Thoracic aorta (tissue), 2 donors: Measurements from ENCODE around the gene MALAT1. TPM values are rescaled to one million over a fixed set of nuclear protein-coding genes. Genes with fewer than 3 reads are reported as not detected.

Source experiments
- ATAC-seq: fragments of 150-250 bp; one replicate; pipeline ENCODE4 v1.8.0; 2017; ENCODE audit warnings: low read depth; ENCODE audit not compliant: insufficient number of reproducible peaks, low FRiP score
- DNase-seq: peaks from one replicate; pipeline ENCODE4 v3.0.0-alpha.2; 2020; ENCODE audit warnings: low spot score
- H3K27ac ChIP-seq, 2 donors: fragments of 200-600 bp; sonication (generic); 1 replicate in 1 of 2; 2 replicates in 1 of 2; pipeline ENCODE4 v1.5.1; 2016; ENCODE audit warnings: mild to moderate bottlenecking in 2 of 2, moderate library complexity in 2 of 2
- H3K27me3 ChIP-seq: fragments of 200-600 bp; sonication (generic); replicated peaks from 2 replicates; pipeline ENCODE4 v1.6.0; 2016; ENCODE audit warnings: mild to moderate bottlenecking; ENCODE audit not compliant: insufficient read depth
- H3K36me3 ChIP-seq: fragments of 200-600 bp; sonication (generic); one replicate; pipeline ENCODE4 v1.5.1; 2016
- H3K4me1 ChIP-seq, 2 donors: fragments of 200-600 bp; sonication (generic); 1 replicate in 1 of 2; 2 replicates in 1 of 2; pipeline versions ENCODE4 v1.5.1 to v1.6.0; 2016; ENCODE audit warnings: low read depth in 2 of 2, mild to moderate bottlenecking in 1 of 2; ENCODE audit not compliant: control insufficient read depth in 1 of 2
- H3K4me3 ChIP-seq: fragments of 200-600 bp; sonication (generic); 2 replicates; pipeline ENCODE4 v1.5.1; 2016; ENCODE audit warnings: mild to moderate bottlenecking
- H3K9me3 ChIP-seq: fragments of 200-600 bp; sonication (generic); 2 replicates; pipeline ENCODE4 v1.5.1; 2016
- CTCF ChIP-seq: fragments of 200-600 bp; sonication (generic); IDR thresholded peaks from one replicate; pipeline ENCODE4 v1.5.1; 2019; ENCODE audit warnings: antibody characterized with exemption
- total RNA-seq, 2 donors: library from RNA; depleted of rRNA; stranded (reverse); fragments of >200 nt; gene quantifications; one replicate each; pipeline versions ENCODE4 v1.1.0 to v1.2.3, GENCODE V29; 2016

MALAT1 gene
- total RNA-seq, 2 donors from 2014 or later = 20,776 to 38,952 TPM

- Histone ChIP-seq H3K4me1 (peaks cover 88 to 96% of the 10 kb centered on the region in 2 donors), H3K27me3 (no peaks in the 10 kb centered on the region), H3K27ac (peak overlapping the region; percentile 99 to 100), H3K4me3 (peak overlapping the region; percentile 50), H3K9me3 (no peaks in the 10 kb centered on the region), H3K36me3 (no peaks in the 10 kb centered on the region)
- ATAC-seq (peak; percentile 47), DNase-seq (peak; percentile 84)
- no peak for TF ChIP-seq CTCF
Observed at GRCh38 chr11:65491614-65492386, 7.0 kb upstream of the MALAT1 start.

- Histone ChIP-seq H3K9me3 (no peaks in the 10 kb centered on the region), H3K27ac (peak overlapping the region; percentile 99 to 100), H3K27me3 (no peaks in the 10 kb centered on the region), H3K4me3 (peak overlapping the region; percentile 50), H3K36me3 (no peaks in the 10 kb centered on the region), H3K4me1 (peaks cover 86 to 95% of the 10 kb centered on the region in 2 donors)
- DNase-seq = no peak
- TF ChIP-seq CTCF = no peak
- no peak for ATAC-seq
Observed at GRCh38 chr11:65492387-65492636, 6.5 kb upstream of the MALAT1 start.

- Histone ChIP-seq H3K27me3 (no peaks in the 10 kb centered on the region), H3K36me3 (no peaks in the 10 kb centered on the region), H3K4me1 (peaks cover 86 to 94% of the 10 kb centered on the region in 2 donors), H3K9me3 (no peaks in the 10 kb centered on the region), H3K27ac (peak overlapping the region; percentile 99 to 100), H3K4me3 (peak overlapping the region; percentile 50)
- TF ChIP-seq CTCF = no peak
- DNase-seq (peak; percentile 73), ATAC-seq (no peak)
Observed at GRCh38 chr11:65492637-65493366, 6.0 kb upstream of the MALAT1 start.

- Histone ChIP-seq H3K27me3 (no peaks in the 10 kb centered on the region), H3K4me1 (peaks cover 78 to 90% of the 10 kb centered on the region in 2 donors), H3K9me3 (no peaks in the 10 kb centered on the region), H3K36me3 (no peaks in the 10 kb centered on the region), H3K27ac (peak overlapping the region; percentile 99 to 100), H3K4me3 (peak overlapping the region; percentile 50)
- DNase-seq (peak; percentile 80), ATAC-seq (peak; percentile 48)
- TF ChIP-seq CTCF = no peak
Observed at GRCh38 chr11:65493367-65494176, 5.3 kb upstream of the MALAT1 start.
